Kidney capillary endothelial cell (primary cell): ENCODE measurements around the gene OPCML.
A peak's percentile ranks its signal among the peaks of the same experiment; 100 is the strongest.

Experiments
- DNase-seq: peaks from one replicate; pipeline ENCODE4 v3.0.0-alpha.2; 2018; ENCODE audit warnings: low spot score

OPCML gene

GRCh38 chr11:132788816-132789325 lies 743.4 kb downstream of the OPCML start:
- DNase-seq, result no peak

DNA sequence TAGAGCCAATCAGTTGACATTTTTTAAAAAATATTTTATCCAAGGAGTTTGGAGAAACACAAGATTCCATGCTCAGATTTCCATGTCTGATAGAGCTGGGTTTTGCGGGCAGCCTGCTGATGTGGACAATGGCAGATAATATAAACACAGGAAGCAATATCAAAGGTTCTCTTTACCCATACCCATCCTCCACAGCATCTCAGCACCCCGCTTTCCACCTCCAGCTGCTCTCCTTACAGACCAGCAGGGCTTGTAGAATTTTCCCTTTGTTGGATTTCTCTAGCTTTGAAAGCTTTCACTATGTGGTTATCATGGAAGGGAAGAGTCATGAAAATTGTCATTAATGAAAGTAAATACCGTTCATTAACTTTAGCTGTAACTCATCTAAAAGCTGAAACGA lies 746.4 kb downstream of the OPCML start:
- no peak for DNase-seq

- no peak for DNase-seq
These were observed 747.9 kb downstream of the OPCML start for GRCh38 chr11:132784441-132784840.

GRCh38 chr11:132782102-132782501 lies 750.2 kb downstream of the OPCML start:
- DNase-seq, result no peak

- no peak for DNase-seq
These were observed 752.3 kb downstream of the OPCML start for GRCh38 chr11:132780046-132780445.

DNA sequence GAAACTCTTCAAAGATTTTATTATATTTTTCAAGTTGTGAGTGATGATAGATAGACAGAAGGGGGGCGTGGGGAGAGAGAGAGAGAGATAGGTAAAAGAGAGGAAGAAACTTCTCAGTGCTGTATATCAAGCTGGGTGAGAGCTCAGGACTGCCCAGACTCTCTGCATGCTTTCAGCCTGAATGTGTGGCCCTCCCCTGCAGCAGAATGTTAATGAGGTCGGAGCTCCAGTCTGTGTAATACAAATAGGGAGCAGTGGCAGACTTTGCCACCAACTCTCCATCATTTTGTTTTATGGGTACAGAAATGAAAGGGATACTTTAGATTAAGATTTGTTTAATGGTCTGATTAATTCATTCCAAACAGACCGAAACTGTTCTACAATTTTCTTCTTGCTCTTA lies 752.8 kb downstream of the OPCML start:
- no peak for DNase-seq

DNA sequence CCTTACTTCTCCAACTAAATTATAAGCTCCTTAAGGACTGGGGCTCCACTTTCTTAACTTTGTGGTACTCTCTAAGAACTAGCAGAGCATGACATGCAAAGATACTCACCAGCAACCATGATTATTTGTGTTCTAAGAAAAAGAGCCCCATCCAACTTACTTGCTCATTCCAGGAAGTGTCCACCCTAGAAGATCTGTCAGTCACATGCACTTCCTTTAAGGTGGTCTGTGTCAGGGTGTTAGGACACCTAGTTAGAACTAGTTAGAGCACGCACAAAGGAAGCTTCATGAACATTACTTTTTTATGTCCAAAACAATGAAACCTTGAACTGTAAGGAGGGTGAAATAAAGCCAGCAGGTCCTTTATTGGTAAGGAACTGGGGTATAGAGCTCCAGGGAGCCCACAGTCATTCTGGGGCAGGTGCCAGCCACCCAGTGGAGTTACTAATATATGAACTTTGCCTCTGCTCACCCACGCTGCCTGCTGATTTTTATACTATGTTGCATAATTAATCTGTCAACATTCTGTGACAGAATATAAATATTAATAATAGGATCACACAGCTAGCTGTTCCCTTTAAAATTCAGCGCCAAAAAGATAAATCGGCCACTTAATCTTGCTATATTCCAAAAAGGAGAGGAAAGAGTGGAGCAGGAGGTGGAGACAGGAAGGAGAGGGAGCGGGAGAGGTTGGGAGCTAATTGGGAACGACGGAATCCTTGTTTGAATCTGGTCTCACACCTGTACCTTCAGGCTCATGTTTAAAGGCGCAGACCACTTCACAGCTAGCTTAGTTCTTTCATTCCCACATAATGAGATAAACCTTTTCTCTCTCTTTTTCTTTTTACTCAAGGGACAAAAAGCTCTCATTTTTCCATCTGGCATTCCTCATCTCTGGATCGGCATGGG lies 755.0 kb downstream of the OPCML start:
- no peak for DNase-seq

- no peak for DNase-seq
These were observed 758.5 kb downstream of the OPCML start for GRCh38 chr11:132773751-132774150.

- DNase-seq, result no peak
These were observed 759.4 kb downstream of the OPCML start for GRCh38 chr11:132772703-132773545.

DNA sequence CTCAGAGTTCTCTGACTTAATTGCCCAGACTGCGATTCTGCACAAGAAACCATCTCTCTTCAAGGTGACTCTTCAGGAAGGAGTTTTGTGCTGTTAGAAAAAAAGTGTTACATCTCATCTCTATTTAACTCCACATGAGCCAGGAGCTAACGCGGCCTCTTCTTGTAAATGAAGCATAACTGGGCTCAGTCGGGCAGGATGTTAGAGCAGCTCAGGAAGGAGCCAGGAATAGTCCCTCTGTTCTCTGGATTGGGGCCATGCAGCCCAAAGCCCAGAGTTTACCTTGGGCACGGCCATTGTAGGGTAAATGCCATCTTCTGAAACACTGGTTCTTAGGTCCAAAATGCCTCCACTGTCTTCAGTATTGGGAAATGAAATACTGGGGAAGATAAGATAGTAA lies 760.6 kb downstream of the OPCML start:
- no peak for DNase-seq

GRCh38 chr11:132770829-132771530 lies 761.3 kb downstream of the OPCML start:
- DNase-seq, result no peak

GRCh38 chr11:132763503-132763902 lies 768.8 kb downstream of the OPCML start:
- DNase-seq, result no peak

GRCh38 chr11:132755934-132756333 lies 776.4 kb downstream of the OPCML start:
- DNase-seq, result no peak

- DNase-seq, result no peak
These were observed 780.6 kb downstream of the OPCML start for GRCh38 chr11:132751516-132752250.

DNA sequence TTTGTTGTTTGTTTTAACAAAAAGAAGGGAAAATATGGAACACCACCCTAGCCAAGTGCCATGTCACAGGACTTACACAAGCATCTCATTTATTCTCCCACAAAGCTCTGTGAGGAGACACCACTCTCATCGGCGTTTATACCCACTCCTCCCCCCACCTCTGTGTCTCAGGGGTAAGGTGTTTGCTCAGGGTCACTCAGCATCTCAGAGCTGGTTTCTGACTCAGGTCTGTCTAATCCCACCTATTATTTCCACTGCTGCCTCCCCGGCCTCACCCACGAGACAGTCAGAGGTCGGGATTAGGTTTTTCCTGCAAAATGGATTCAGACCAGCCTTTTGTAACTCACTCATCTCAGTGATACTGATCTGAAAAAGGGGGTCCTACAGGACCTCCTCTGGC lies 786.0 kb downstream of the OPCML start:
- DNase-seq, result no peak

GRCh38 chr11:132745306-132745705 lies 787.0 kb downstream of the OPCML start:
- no peak for DNase-seq

GRCh38 chr11:132744771-132745170 lies 787.5 kb downstream of the OPCML start:
- DNase-seq, result peak; percentile 75

DNA sequence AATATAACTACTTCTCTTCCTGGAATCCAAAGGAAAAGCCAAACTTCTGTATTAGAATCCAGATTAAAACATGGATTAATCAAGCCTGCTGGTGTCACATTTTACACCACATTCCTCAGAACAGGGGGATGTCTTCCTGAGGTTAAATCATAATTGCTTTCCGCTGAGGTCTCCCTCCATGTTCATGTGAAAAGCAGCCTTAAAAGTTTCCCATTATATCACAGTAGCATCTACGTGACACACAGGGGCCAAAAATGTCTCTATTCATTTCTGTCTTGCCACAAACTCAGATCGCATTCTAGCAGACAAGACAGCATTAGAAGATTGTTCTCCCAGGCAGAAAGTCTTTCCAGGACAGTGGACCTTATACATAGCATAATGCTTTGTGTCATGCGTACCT lies 788.7 kb downstream of the OPCML start:
- DNase-seq, result no peak

GRCh38 chr11:132742929-132743328 lies 789.4 kb downstream of the OPCML start:
- no peak for DNase-seq

DNA sequence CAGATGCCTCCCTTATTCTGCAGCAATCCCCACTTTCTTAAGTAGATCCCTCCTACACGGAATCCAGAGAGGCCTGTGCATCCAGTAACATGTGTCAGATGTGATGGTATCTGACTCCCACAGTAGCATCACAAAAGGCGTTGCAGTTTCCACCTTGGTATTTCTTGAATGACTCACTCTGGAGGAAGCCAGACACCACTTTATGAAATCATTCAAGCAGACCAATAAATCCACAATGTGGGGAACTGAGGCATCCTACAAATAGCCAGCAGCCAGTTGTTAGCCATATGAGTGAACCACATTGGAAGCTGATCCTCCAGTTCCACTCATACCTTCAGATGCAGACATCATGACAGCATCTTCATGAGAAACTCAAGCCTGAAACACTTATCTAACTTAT lies 798.1 kb downstream of the OPCML start:
- DNase-seq, result peak; percentile 55

DNA sequence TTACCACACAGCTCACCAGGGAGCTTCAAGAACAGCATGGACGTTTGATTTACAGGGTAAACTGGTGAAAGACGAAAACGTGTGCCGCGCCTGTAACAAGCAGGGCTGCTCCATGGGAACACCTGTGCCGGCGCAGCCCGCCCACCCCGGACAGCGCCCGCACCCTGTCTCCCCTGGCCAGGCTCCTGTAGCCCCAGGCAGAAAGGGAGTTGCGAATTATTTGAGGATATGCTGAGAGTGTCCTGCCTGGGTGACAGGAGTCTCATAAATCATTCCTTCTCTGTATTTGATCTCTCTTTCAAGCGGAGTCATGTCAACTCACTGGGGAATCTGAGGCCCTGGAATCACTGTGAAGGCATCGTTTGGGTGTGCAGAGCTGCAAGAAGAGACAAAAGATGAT lies 804.3 kb downstream of the OPCML start:
- DNase-seq, result no peak

- DNase-seq, result no peak
These were observed 810.8 kb downstream of the OPCML start for GRCh38 chr11:132721526-132721925.
